ENCODE data around the gene OBSCN. TPM values are rescaled to one million over a fixed set of nuclear protein-coding genes. Genes with fewer than 3 reads are reported as not detected.

The OBSCN gene
- total and polyA plus RNA-seq, 2 donors (not counting 3 experiments of a cell fraction or from before 2014, with no cell fraction given) = 1.5 to 2.9 TPM

- Histone ChIP-seq H3K4me2 (ENCODE audit: insufficient read depth, low read length) (no peak overlapping the region), H3K36me3 (ENCODE audit: control insufficient read depth in 2 of 2, extremely low read depth in 1 of 2, insufficient read depth in 2 of 2, low read length in 2 of 2) (no peaks in the 10 kb centered on the region), H2AFZ (ENCODE audit: low read depth, low read length) (no peak overlapping the region), H3K9ac (replicated peaks; ENCODE audit: extremely low read depth, insufficient read depth, low read length) (no peak overlapping the region), H3K9me3 (replicated peaks; ENCODE audit: control insufficient read depth, insufficient read depth, low read length) (no peaks in the 10 kb centered on the region), H3K4me3 (replicated peaks in 1 of 3; ENCODE audit: insufficient read depth in 1 of 3, low read depth in 1 of 3, low read length in 3 of 3) (no peak overlapping the region), H3K27me3 (ENCODE audit: control insufficient read depth in 2 of 2, insufficient read depth in 2 of 2, low read length in 2 of 2) (no peaks in the 10 kb centered on the region), H3K79me2 (ENCODE audit: control insufficient read depth, insufficient read depth, low read length) (no peaks in the 10 kb centered on the region), H3K4me1 (ENCODE audit: control insufficient read depth, extremely low read depth, insufficient read depth, low read length) (no peaks in the 10 kb centered on the region), H3K9me1 (replicated peaks; ENCODE audit: control insufficient read depth, extremely low read depth, insufficient read depth, low read length) (no peaks in the 10 kb centered on the region), H4K20me1 (replicated peaks; ENCODE audit: control insufficient read depth, extremely low read depth, insufficient read depth, low read length) (no peaks in the 10 kb centered on the region), H3K27ac (ENCODE audit: insufficient read depth, low read depth, low read length) (no peak overlapping the region)
- intact Hi-C loops (cut with micrococcal nuclease) (no loop called here), dilution Hi-C loops (cut with MboI; ENCODE audit: extremely low pct_ligation_motif_present, low sequenced_read_pairs) (no loop called here)
- TF ChIP-seq JUN (IDR thresholded peaks at IDR 0.05; ENCODE audit: borderline replicate concordance, insufficient read depth, insufficient read length, low read depth) (no peak), POLR2AphosphoS5 (IDR thresholded peaks at IDR 0.05; ENCODE audit: insufficient read depth, low read depth, low read length) (no peak), POLR2A (IDR thresholded peaks at IDR 0.05; ENCODE audit: low read depth, low read length) (no peak), EZH2 (IDR thresholded peaks at IDR 0.05; ENCODE audit: borderline replicate concordance, low read depth, low read length, severe bottlenecking) (no peak)
- FAIRE-seq = no peak
- no TSS peak for BruUV-seq (replicated peaks)
- ChIA-PET POLR2A (no interaction called here), CTCF (interaction anchor here (1.1 kb wide), 1 partner anchor 106 kb away, joined by 3 read pairs; no protein-coding TSS in a partner anchor)
- DNase-seq (ENCODE audit: low read depth, low spot score) = no peak
These were observed 78.9 kb downstream of the OBSCN start for GRCh38 chr1:228286505-228287417.

- Histone ChIP-seq H3K4me3 (replicated peaks in 1 of 3; ENCODE audit: insufficient read depth in 1 of 3, low read depth in 1 of 3, low read length in 3 of 3) (no peak overlapping the region), H3K27me3 (ENCODE audit: control insufficient read depth in 2 of 2, insufficient read depth in 2 of 2, low read length in 2 of 2) (no peaks in the 10 kb centered on the region), H2AFZ (ENCODE audit: low read depth, low read length) (no peak overlapping the region), H3K9ac (replicated peaks; ENCODE audit: extremely low read depth, insufficient read depth, low read length) (no peak overlapping the region), H3K4me1 (ENCODE audit: control insufficient read depth, extremely low read depth, insufficient read depth, low read length) (no peaks in the 10 kb centered on the region), H3K36me3 (ENCODE audit: control insufficient read depth in 2 of 2, extremely low read depth in 1 of 2, insufficient read depth in 2 of 2, low read length in 2 of 2) (no peaks in the 10 kb centered on the region), H4K20me1 (replicated peaks; ENCODE audit: control insufficient read depth, extremely low read depth, insufficient read depth, low read length) (no peaks in the 10 kb centered on the region), H3K4me2 (ENCODE audit: insufficient read depth, low read length) (no peak overlapping the region), H3K9me1 (replicated peaks; ENCODE audit: control insufficient read depth, extremely low read depth, insufficient read depth, low read length) (no peaks in the 10 kb centered on the region), H3K27ac (ENCODE audit: insufficient read depth, low read depth, low read length) (no peak overlapping the region), H3K79me2 (ENCODE audit: control insufficient read depth, insufficient read depth, low read length) (no peaks in the 10 kb centered on the region), H3K9me3 (replicated peaks; ENCODE audit: control insufficient read depth, insufficient read depth, low read length) (no peaks in the 10 kb centered on the region)
- dilution Hi-C loops (cut with MboI; ENCODE audit: extremely low pct_ligation_motif_present, low sequenced_read_pairs) = no loop called here
- no TSS peak for BruUV-seq (replicated peaks)
- FAIRE-seq (no peak), DNase-seq (ENCODE audit: low read depth, low spot score) (no peak)
- ChIA-PET POLR2A (no interaction called here), CTCF (interaction anchor here (1.1 kb wide), 1 partner anchor 105 kb away, joined by 3 read pairs; no protein-coding TSS in a partner anchor)
- intact Hi-C loops (cut with micrococcal nuclease) = no loop called here
- TF ChIP-seq MYC (IDR thresholded peaks at IDR 0.05; ENCODE audit: low read depth, low read length) (no peak), EZH2 (IDR thresholded peaks at IDR 0.05; ENCODE audit: borderline replicate concordance, low read depth, low read length, severe bottlenecking) (no peak), POLR2AphosphoS5 (IDR thresholded peaks at IDR 0.05; ENCODE audit: insufficient read depth, low read depth, low read length) (no peak), POLR2A (IDR thresholded peaks at IDR 0.05; ENCODE audit: low read depth, low read length) (no peak), FOS (IDR thresholded peaks at IDR 0.05; ENCODE audit: borderline replicate concordance, insufficient read depth, low read length) (no peak), GATA2 (IDR thresholded peaks at IDR 0.05; ENCODE audit: insufficient read depth, insufficient read length, low read depth, low read length) (no peak), JUN (IDR thresholded peaks at IDR 0.05; ENCODE audit: borderline replicate concordance, insufficient read depth, insufficient read length, low read depth) (no peak)
- TF ChIP-seq, protein P1, sequence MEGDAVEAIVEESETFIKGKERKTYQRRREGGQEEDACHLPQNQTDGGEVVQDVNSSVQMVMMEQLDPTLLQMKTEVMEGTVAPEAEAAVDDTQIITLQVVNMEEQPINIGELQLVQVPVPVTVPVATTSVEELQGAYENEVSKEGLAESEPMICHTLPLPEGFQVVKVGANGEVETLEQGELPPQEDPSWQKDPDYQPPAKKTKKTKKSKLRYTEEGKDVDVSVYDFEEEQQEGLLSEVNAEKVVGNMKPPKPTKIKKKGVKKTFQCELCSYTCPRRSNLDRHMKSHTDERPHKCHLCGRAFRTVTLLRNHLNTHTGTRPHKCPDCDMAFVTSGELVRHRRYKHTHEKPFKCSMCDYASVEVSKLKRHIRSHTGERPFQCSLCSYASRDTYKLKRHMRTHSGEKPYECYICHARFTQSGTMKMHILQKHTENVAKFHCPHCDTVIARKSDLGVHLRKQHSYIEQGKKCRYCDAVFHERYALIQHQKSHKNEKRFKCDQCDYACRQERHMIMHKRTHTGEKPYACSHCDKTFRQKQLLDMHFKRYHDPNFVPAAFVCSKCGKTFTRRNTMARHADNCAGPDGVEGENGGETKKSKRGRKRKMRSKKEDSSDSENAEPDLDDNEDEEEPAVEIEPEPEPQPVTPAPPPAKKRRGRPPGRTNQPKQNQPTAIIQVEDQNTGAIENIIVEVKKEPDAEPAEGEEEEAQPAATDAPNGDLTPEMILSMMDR (IDR thresholded peaks at IDR 0.05; ENCODE audit: extremely low read depth in 1 of 2, insufficient read depth in 1 of 2, low read depth in 1 of 2, low read length in 2 of 2) = no peak
- TF ChIP-seq, protein P2, sequence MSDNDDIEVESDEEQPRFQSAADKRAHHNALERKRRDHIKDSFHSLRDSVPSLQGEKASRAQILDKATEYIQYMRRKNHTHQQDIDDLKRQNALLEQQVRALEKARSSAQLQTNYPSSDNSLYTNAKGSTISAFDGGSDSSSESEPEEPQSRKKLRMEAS (IDR thresholded peaks at IDR 0.05; ENCODE audit: insufficient read depth, insufficient read length) = no peak
These were observed 79.9 kb downstream of the OBSCN start for GRCh38 chr1:228287541-228288425.
